Right renal pelvis (tissue), 4 donors: ENCODE results near the gene SLC6A16. TPM values are rescaled to one million over a fixed set of nuclear protein-coding genes. Genes with fewer than 3 reads are reported as not detected.

Experiments used
- DNase-seq, 4 donors: peaks; one replicate each; pipeline ENCODE4 v3.0.0-alpha.2; 2013; ENCODE audit warnings: low read depth in 4 of 4, low spot score in 3 of 4, missing footprints in 1 of 4
- polyA plus RNA-seq, 4 donors: library from polyadenylated mRNA; unstranded; fragments of 120-200 nt; gene quantifications; one replicate each; pipeline ENCODE4 v1.2.1, GENCODE V29; 2013; ENCODE audit not compliant: insufficient read length in 4 of 4

SLC6A16 gene
- polyA plus RNA-seq, 4 donors: 2.5 to 3.3 (median 2.8) TPM

DNA sequence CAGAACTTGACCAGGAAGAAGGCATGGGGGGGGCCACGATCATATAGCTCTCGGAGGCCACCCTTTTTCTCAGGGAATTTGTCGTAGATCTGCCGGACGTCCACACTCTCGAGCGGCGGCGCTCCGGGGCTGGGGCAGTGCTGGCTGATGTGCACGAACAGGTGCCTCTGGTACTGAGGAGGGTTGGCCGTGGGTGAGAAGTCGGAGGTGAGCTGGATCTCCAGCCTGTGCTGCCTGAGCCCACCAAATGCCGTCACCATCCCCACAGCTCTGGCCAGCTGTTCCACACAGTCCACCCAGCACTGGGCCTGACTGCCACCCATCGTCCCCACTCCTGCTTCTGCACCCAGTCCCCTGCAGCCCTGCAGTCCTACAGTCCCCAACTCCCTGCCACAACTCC is 22.2 kb upstream of the SLC6A16 start:
- DNase-seq: no peak

DNA sequence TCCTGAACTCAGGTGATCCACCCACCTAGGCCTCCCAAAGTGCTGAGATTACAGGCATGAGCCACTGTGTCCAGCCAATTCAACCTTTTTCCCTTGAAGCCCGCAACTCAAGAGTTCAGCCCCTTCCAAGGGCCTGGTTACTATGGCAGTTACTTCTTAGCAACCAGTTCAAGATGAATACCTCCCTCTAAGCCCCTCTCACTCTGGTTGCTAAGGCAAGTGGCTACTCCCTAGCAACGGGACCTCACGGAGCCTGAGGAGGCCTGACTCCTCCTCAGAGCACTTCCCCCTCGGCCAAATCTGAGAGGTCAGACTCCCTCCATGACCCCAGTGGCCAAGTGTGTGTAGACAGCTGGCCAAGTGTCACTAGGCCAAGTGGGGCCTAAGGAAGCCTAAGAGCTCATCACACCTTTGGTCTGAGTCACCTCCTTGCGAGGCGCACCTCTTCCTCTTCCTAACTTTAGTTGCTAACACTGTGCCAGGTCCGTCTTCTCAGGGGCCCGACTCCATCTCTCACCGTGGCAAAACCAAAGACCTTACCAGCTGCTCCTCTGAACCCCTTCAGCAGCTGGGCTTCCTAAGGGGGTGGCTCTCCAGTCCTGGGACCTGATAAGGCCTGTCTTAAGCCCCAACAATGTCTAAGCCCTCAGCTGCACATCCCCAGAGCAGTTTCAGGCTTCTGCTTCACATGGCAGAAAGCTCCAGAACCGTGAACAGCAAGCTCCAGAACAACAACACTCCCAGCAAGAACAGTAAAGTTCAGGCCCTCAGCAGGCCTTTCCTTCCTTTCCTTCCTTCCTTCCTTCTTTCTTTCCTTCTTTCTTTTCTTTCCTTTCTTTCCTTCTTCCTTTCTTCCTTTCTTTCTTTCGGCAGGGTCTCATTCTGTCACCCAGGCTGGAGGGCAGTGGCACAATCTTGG is 19.8 kb upstream of the SLC6A16 start:
- no peak for DNase-seq

DNA sequence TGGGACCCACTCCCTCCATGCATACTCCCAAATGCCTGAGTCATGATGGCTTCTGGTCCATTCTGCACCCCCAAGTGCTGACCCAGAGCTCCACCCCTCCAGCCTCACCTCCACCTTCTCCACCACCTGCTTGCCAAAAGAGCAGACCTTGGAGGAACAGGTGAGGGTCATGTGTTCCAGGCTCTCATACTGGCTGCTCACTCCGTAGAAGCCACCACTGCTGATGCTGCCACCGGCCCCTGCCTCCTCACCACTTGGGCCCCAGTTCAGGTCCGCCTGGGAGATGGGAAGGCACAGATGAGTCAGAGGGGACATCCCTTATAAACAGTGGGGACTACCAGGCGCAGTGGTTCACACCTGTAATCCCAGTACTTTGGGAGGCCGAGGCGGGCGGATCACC is 18.1 kb upstream of the SLC6A16 start:
- DNase-seq: no peak

DNA sequence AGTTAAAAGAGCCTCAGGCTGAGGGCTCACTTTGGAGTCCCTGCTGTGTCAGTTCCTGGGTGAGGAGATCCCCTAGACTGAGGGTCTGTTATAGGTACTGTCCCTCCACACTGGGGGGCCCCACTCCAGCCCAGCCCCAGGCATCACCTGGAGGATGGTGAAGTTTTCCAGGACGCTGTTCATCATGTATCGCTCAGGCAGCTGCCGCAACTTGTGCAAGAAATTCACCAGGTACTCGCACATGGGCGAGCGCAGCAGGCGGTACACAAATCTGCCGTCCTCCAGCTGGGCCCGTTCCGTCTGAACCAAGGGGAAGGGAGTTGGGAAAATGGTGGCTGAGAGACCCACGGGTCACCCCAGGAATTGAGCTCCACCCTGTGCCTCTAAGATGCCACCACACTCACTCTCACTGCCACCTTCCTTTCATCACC is 17.3 kb upstream of the SLC6A16 start:
- DNase-seq: no peak

DNA sequence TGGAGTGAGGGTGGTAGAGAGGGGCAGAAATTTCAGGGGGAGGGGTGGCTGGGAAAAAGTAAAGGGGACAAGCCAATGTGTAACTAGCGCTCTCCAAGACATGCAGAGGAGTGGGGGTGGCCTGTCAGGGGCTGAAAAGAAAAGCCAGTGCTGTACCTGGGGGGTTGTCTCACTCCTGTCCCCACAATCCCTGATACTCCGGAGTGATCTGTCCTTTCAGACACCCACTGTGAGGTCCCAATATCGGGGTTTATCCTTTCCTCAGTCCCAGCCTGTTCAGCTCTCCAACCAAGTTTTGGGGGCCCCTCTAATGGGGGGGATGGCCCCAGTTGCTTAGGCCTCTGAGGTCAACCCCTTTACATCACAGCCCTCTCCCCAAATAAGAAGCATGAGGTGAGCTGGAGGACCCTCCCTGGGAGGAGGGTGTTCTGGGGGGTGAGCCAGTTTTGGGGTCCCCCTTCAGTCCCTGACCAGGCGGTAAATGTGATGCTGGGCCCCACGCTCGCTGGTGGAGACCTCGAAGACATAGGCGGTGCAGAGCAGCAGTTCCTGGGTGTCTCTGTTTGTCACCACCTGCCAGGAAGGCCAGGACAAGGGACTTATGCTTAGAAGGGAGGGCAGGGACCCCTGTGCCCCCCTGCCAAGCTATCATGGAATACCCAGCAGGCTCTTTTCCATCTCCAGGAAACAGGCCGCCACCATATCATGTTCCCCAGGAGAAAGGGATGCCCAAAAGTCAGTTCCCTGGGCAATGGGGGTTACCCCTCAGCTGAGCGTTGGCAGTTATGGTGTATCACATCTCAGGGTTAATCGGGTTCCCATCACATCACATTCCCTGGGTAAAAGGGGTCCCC is 16.1 kb upstream of the SLC6A16 start:
- DNase-seq: no peak

DNA sequence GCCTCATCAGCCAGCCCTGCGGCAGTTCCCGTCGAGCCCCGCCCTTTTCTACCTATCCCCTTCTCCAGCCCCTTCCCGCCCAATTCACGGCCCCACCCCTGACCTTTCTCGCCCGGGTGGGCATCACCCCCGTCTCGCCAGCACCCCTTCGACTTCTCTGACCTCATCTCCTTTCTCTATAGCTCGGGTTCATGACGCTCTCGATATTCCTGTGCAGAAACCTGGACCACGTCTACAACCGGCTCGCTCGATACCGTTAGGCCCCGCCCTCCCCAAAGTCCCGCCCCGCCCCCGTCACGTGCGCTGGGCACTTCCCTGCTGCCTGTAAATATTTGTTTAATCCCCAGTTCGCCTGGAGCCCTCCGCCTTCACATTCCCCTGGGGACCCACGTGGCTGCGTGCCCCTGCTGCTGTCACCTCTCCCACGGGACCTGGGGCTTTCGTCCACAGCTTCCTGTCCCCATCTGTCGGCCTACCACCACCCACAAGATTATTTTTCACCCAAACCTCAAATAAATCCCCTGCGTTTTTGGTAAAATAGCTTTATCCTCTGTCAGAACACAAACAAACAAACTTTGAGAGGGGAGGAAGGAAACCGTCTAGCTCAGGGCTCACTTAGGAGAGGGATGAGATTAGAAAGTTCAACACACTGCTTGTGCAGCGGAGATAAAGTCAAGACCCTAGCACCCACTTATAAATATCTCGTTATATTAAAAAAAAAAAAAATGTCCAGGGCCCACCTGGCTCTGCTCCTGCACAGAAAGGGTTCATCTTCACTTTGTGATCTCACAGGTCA is 15.3 kb upstream of the SLC6A16 start:
- peak in 1 of 4 donors; percentile 36 for DNase-seq

DNA sequence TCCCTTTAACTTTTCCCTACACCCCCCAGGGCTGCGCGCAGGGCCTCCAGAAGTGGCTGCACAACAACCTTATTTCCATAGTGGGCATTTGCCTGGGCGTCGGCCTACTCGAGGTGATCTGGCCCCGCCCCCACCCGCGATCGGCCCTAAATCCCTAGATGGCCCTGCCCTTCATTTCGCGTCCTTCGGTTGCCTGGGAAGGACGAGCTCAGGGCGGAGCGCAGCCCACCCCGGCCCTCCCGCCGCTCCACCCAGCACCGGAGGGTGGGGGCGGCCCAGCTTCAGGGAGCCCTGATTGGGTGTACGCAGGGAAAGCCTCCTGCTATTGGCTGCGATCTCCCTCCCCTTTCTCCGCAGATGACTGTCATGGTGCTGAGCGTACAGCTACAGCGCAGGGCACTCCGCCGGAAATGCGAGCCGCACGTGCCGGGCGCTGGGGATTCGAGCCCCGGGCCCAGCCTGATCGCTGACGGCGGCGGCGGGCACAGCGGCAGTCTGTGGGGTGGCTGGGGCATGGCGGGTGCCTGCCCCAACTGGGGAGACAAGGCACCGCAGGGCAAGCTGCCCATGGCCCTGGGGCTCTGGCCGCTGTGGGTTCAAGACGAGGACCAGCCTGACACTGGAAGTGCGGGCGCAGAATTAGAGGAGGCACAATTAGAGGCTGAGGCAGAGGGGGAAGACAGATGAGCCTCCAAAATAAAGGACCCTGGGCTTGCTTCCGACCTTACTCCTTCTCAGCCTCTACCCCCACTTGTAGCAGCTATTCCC is 14.5 kb upstream of the SLC6A16 start:
- DNase-seq: peak; percentile 72 to 86 (median 80)

DNA sequence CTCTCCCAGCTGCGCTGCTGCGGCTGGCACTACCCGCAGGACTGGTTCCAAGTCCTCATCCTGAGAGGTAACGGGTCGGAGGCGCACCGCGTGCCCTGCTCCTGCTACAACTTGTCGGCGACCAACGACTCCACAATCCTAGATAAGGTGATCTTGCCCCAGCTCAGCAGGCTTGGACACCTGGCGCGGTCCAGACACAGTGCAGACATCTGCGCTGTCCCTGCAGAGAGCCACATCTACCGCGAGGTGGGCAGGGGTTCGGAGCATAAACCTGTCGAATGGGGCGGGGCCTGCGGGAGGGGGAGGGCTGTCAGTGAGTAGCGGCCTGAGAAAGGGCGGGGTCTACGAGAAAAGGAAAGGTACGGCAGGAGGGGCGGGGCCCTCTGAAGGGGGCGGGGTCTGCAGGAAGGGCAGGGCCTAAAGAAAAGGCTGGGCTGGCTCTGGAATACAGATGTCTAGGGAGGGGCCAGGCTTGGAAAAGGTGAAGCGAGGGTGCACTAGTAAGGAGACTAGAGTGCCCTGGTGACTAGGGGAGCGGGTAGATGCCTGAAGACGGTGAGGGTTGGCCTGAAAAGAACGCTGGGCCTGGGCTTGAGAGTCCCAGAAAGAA is 13.8 kb upstream of the SLC6A16 start:
- peak in 3 of 4 donors; percentile 58 to 67 (median 64) for DNase-seq

DNA sequence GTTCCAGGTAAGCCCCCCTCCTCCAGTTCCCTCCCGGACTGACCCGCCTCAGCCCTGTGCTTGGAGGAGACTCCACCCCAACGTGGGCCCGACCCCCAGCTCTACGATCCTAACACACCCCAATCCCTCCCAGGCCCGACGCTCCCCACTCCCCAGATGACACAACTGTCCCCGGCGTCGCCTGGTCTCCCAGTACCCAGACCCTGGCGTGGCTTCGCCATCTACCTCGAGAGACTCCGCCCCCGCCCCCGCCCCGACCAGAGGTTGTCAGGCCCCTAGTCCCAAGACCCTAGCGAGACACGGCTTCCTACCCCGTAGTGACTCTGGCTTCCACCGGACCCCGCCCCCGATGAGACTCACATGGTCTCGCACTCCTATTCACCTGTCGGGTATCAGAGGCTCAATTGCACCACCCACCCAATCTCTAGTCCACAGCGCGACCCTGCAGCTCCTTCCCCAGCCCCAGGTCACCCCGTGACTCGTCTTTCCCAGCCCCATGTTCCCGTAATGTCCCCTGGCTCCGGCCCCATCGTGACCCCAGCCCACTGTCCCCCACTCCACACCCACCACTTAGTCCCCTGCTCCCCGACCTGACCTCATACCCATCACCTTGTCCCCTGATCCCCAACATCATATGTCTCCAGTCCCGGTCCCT is 13.2 kb upstream of the SLC6A16 start:
- DNase-seq: no peak

DNA sequence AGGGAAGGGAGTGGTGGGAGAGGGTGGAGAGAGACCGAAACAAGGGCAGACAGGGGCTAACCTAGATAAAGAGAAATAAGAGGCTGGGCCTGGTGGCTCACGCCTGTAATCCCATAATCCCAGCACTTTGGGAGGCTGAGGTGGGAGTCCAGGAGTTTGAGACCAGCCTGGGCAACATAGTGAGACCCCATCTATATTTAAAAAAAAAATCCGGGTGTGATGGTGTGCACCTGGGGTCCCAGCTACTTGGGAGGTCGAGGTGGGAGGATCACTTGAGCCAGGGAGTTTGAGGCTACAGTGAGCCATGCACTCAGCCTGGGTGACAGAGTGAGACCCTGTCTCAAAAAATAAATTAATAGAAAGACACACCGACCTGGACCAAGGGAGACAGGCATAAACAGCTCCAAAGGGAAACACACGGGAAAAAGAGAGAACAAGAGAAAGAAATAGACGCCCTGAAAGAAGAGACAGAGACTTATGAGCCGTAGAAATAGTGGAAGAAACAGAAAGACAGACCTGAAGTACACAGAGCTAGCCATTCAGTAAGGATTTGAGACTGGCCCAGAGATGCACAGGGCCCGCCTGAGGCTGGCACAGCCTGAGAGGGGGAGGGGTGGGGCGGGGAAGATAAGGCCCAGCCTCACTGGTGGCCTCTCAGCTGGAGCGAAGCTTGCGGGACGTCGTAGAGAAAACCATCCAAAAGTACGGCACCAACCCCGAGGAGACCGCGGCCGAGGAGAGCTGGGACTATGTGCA is 12.5 kb upstream of the SLC6A16 start:
- no peak for DNase-seq

DNA sequence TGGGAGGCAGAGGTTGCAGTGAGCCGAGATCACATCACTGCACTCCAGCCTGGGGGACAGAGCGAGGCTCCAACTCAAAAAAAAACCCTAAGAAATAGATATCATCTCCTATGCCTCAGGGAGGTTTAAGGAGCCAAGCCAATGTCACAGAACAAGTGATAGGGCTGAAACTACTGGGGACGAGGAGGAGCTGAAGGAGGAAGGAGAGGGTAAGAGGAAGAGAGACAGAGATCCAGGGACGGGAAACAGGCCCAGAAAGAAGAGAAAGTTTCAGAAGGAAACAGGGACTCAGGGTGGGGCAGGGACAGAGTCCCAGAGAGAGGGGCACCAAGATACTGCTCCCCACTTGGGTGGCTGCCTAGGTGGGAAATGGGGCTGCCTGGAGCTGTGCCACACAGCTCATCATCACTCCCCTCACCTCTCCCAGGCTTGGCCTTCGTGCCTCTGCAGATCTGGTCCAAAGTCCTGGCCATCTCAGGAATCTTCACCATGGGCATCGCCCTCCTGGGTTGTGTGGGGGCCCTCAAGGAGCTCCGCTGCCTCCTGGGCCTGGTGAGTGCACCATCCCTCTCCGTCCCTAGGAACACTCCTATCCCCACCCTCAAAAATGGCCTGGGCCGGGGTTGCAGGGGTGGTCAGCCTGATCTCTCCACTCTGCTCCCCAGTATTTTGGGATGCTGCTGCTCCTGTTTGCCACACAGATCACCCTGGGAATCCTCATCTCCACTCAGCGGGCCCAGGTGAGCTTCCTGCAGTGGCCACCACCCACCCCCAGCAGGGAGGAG is 11.7 kb upstream of the SLC6A16 start:
- no peak for DNase-seq

DNA sequence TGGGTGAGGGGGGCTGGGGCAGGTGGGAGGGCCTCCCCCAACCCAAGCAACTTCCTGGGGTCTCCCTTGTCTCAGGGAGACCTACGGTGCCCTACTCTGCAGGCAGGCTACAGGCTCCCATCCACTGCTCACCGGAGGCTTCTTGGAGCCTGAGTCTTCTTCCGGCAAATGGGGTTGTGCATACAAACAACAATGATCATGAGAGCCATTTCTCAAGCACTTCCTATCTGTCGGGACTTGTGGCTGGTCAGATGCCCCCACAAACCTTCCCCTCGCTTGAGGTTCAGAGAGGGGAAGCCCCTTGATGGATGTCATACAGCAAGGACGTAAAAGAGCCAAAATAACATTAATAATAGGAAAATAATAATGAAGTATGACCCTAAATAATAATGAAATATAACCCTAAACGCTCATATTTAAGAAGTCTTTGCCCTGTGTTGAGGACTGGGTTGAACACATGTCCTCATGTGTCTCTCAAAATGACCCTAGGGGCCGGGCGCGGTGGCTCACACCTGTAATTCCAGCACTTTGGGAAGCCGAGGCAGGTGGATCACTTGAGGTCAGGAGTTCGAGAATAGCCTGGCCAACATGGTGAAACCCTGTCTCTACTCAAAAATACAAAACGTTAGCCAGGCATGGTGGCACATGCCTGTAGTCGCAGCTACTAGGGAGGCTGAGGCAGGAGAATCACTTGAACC is 10.9 kb upstream of the SLC6A16 start:
- no peak for DNase-seq

DNA sequence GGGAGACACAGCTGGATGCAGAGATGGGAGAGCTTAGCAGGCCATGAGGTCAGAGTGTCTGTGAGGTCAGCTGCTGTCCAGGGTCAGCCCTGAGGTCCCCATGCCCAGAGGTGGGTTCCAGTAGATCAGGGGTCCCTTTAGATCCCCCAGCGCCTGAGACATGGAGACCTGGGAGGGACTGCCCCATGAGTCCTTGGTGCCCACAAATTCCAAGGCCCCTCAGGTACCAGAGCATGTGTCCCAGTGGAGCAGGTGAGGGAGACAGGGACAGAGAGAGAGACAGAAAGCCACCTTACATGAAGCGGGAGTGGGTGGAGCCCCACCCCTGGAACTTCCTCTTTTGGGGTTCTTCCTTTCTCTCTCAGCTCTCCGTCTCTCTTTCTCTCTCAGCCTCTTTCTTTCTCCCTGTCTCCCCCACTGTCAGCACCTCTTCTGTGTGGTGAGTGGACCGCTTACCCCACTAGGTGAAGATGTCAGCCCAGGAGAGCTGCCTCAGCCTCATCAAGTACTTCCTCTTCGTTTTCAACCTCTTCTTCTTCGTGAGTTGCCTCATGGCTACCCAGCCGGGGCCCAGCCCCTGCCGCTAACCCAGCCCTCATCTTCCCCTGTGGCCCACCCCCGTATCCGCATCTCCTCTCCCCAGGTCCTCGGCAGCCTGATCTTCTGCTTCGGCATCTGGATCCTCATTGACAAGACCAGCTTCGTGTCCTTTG is 10.2 kb upstream of the SLC6A16 start, which contains the start of gene CD37:
Gene CD37, plus strand, starts transcription at position 336 of the 713 bp plus-strand sequence. Its CDS starts 135 bp downstream, at position 471.
- DNase-seq: no peak

DNA sequence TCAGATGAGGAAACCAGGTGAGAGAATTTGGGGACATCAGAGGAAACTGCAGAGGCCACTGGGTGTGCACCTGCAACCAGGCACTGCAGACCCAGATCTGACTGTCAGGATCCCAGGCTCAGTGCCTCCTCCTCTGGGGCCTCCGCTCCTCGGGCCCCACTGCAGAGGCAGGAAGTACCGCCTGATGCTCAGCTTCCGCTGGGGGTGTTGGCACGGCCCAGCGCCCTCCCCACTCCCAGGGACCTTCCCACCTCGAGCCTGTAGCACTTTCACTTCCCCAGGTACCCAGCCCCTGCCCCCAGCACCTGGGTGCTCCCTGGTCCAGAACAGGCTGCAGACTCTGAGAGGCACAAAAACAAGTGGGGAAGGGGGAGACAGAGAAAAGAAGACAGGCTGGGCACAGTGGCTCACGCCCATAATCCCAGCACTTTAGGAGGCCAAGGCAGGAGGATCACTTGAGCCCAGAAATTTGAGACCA is 8.9 kb upstream of the SLC6A16 start:
- DNase-seq: no peak

DNA sequence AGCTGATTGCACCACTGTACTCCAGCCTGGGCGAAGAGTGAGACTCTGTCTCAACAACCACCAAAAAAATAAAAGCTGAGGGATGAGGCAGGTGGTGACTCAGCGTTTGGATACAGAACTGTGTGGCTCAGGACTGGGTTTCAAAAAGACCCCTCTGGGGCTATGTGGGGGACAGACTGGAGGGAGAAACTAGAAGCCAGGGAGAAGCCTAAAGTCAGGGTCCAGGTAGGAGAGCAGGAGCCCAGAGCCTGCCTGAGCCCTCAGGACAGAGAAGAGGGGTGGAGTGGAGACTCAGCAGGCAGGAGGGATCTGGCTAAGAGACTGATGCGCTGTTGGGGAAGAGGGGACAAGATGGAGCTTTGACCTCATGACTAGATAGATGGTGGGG is 8.4 kb upstream of the SLC6A16 start:
- no peak for DNase-seq
